Neural crest cell (in vitro differentiated cells): ENCODE measurements around the gene EGLN2. TPM values are rescaled to one million over a fixed set of nuclear protein-coding genes. Genes with fewer than 3 reads are reported as not detected.
A peak's percentile ranks its signal among the peaks of the same experiment; 100 is the strongest.
"Not testable (repeated sequence)": the region's sequence is repeated elsewhere in the genome, so short reads cannot be mapped to it uniquely, and the experiment has no call there.

Source experiments
- DNase-seq: peaks from one replicate; pipeline ENCODE4 v3.0.0; 2021; ENCODE audit warnings: low read depth, mixed read lengths, low spot score
- H3K27ac Mint-ChIP-seq: one replicate; pipeline ENCODE4 v1.8.0; 2021; ENCODE audit warnings: mild to moderate bottlenecking, mixed read lengths; ENCODE audit not compliant: unreplicated experiment
- H3K27me3 Mint-ChIP-seq: 2 replicates; pipeline ENCODE4 v1.8.0; 2021; ENCODE audit warnings: low read depth, mild to moderate bottlenecking, mixed read lengths
- H3K36me3 Mint-ChIP-seq: 2 replicates; pipeline ENCODE4 v1.8.0; 2021; ENCODE audit warnings: low read depth, mild to moderate bottlenecking, mixed read lengths
- H3K4me1 Mint-ChIP-seq: 2 replicates; pipeline ENCODE4 v1.8.0; 2021; ENCODE audit warnings: mixed read lengths
- H3K4me3 Mint-ChIP-seq: one replicate; pipeline ENCODE4 v1.8.0; 2021; ENCODE audit warnings: mild to moderate bottlenecking, mixed read lengths
- H3K9me3 Mint-ChIP-seq: 2 replicates; pipeline ENCODE4 v1.8.0; 2021; ENCODE audit warnings: mixed read lengths
- total RNA-seq: library from RNA; stranded (reverse); gene quantifications from 2 replicates; pipeline ENCODE4 v1.2.1, GENCODE V29; 2021
- TF ChIP-seq, protein P1 (sequence below): fragments of 200-600 bp; sonication (generic); conservative IDR thresholded peaks from 2 replicates; pipeline ENCODE4 v1.5.0; 2021; ENCODE audit warnings: antibody characterized with exemption, mild to moderate bottlenecking

EGLN2 gene
- total RNA-seq, 1 donor from 2014 or later: 113 TPM

DNA sequence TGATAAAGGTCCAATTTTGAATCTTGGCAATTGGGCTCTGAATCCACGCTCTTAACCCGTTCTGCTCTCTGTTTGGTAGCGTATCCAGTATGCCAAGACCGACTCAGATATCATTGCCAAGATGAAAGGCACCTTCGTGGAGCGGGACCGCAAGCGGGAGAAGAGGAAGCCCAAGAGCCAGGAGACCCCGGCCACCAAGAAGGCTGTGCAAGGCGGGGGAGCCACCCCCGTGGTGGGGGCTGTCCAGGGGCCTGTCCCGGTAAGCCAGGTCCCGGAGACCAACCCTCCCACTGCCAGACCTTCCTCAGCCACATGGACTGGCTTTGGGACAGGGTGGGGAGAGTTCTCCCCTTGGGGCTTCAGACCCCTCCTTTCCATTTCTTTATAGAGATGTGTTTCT is 39.6 kb upstream of the EGLN2 start:
- DNase-seq: no peak
- no peak overlapping the region for H3K4me3 Mint-ChIP-seq
- H3K4me1 Mint-ChIP-seq: peaks cover 20% of the 10 kb centered on the region
- H3K36me3 Mint-ChIP-seq: peaks cover 39% of the 10 kb centered on the region
- H3K27ac Mint-ChIP-seq: no peak overlapping the region
- no peaks in the 10 kb centered on the region for H3K27me3 Mint-ChIP-seq
- no peaks in the 10 kb centered on the region for H3K9me3 Mint-ChIP-seq
- TF ChIP-seq, protein P1, sequence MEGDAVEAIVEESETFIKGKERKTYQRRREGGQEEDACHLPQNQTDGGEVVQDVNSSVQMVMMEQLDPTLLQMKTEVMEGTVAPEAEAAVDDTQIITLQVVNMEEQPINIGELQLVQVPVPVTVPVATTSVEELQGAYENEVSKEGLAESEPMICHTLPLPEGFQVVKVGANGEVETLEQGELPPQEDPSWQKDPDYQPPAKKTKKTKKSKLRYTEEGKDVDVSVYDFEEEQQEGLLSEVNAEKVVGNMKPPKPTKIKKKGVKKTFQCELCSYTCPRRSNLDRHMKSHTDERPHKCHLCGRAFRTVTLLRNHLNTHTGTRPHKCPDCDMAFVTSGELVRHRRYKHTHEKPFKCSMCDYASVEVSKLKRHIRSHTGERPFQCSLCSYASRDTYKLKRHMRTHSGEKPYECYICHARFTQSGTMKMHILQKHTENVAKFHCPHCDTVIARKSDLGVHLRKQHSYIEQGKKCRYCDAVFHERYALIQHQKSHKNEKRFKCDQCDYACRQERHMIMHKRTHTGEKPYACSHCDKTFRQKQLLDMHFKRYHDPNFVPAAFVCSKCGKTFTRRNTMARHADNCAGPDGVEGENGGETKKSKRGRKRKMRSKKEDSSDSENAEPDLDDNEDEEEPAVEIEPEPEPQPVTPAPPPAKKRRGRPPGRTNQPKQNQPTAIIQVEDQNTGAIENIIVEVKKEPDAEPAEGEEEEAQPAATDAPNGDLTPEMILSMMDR: no peak

DNA sequence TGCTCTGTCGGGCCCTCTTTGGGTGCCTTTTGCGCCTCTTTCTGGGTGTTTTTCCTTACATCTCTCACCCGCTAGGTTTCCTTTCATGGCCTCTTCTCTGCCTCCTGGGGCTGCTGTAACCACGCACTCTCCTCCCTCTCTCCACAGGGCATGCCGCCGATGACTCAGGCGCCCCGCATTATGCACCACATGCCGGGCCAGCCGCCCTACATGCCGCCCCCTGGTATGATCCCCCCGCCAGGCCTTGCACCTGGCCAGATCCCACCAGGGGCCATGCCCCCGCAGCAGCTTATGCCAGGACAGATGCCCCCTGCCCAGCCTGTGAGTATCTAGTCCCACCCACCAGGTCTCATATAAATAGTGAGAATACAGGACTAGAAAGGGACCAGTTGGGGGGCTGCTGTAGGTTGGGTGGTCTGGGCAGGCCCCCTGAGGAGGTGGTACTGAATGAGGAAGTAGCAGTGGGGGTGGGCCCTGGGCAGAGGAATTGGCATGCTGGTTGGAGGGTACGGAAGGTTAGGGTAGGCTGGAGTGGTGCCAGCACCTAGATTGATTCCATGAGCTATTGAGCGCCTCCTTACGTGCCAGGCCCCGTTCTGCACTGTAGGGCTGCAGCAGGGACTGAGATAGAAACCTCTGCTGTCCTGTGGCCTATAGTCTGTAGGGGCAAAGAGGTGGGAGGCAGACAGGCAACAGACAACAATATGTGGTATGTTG is 36.1 kb upstream of the EGLN2 start:
- Mint-ChIP-seq H3K4me3 (no peak overlapping the region), H3K27ac (no peak overlapping the region), H3K27me3 (no peaks in the 10 kb centered on the region), H3K4me1 (no peaks in the 10 kb centered on the region), H3K36me3 (peaks cover 25% of the 10 kb centered on the region), H3K9me3 (no peaks in the 10 kb centered on the region)
- TF ChIP-seq, protein P1: no peak
- DNase-seq: no peak

DNA sequence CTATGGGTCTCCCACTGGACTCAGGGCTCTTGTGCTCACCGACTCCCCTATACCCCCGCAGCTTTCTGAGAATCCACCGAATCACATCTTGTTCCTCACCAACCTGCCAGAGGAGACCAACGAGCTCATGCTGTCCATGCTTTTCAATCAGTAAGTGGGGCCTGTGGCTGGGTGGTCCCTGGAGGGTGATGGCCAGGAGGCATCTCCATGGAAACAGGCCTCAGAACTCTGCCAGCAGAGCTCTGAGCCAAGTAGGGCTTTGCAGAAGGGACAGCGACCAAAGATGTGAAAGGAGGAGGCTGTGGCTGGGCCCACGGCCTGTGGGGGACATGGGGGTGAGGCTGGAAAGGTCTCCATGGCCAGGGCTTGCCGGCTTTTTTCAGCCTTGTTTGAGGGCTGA is 35.5 kb upstream of the EGLN2 start:
- Mint-ChIP-seq H3K36me3 (peaks cover 23% of the 10 kb centered on the region), H3K4me3 (no peak overlapping the region), H3K27me3 (no peaks in the 10 kb centered on the region), H3K4me1 (no peaks in the 10 kb centered on the region), H3K9me3 (no peaks in the 10 kb centered on the region), H3K27ac (no peak overlapping the region)
- TF ChIP-seq, protein P1: no peak
- DNase-seq: no peak

DNA sequence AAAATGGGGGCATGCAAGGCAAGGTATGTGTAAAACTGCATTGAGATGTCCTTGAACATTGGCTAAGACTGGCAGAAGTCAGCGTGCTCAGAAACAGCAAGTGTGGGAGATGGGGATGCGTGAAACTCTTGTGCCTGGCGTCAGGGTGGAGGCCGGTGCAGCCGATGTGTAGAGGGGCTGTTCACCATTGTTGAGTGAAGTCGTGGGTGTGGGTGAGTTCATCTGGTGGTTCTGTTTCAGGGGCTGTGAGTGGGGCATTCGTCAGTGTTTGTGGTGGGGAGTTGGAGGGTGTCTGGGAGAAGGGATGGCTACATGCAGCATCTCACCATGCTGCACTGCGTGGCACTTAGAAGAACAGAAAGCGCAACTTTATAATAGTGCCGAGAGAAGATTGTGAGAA is 35.0 kb upstream of the EGLN2 start:
- TF ChIP-seq, protein P1: no peak
- Mint-ChIP-seq H3K36me3 (peaks cover 25% of the 10 kb centered on the region), H3K4me3 (no peak overlapping the region), H3K27me3 (no peaks in the 10 kb centered on the region), H3K27ac (peak overlapping the region; percentile 25), H3K4me1 (no peaks in the 10 kb centered on the region), H3K9me3 (no peaks in the 10 kb centered on the region)
- DNase-seq: no peak

- not testable (repeated sequence) for H3K27me3 Mint-ChIP-seq, H3K9me3 Mint-ChIP-seq, H3K4me1 Mint-ChIP-seq, H3K4me3 Mint-ChIP-seq, DNase-seq, H3K27ac Mint-ChIP-seq
- peaks cover 32% of the 10 kb centered on the region for H3K36me3 Mint-ChIP-seq
Measured at GRCh38 chr19:40766385-40766784, 32.6 kb upstream of the EGLN2 start.

GRCh38 chr19:40768869-40769268 is 30.1 kb upstream of the EGLN2 start:
- Mint-ChIP-seq H3K9me3 (peaks cover 3% of the 10 kb centered on the region), H3K36me3 (peaks cover 28% of the 10 kb centered on the region), H3K4me1 (no peaks in the 10 kb centered on the region), H3K27ac (no peak overlapping the region), H3K4me3 (no peak overlapping the region), H3K27me3 (no peaks in the 10 kb centered on the region)
- DNase-seq: no peak
- TF ChIP-seq, protein P1: no peak

DNA sequence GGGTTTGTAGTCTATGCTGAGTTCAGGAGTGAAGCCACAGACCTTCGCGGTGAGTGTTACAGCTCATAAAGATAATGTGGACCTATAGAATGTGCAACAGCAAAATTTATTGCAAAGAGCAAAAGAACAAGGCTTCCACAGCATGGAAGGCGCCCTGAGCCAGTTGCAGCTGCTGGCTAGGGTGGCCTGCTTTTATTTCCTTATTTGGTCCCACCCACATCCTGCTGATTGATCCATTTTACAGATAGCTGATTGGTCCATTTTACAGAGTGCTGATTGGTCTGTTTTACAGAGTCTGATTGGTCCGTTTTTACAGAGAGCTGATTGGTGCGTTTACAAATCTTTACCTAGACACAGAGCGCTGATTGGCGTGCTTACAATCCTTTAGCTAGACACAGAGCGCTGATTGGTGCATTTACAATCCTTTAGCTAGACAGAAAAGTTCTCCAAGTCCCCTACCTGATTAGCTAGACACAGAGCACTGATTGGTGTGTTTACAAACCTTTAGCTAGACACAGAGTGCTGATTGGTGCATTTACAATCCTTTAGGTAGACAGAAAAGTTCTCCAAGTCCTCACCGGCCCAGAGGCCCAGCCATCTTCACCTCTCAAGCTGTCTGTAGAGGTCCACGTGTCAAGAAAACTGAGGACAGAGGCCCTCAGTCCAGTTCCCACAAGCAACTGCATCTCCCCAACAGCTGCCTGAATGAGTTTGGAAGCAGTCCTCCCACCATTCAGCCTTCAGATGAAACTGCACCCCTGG is 27.7 kb upstream of the EGLN2 start:
- H3K9me3 Mint-ChIP-seq, H3K4me3 Mint-ChIP-seq, H3K27ac Mint-ChIP-seq, H3K27me3 Mint-ChIP-seq, DNase-seq: not testable (repeated sequence)
- peaks cover 19% of the 10 kb centered on the region for H3K36me3 Mint-ChIP-seq
- peaks cover 13% of the 10 kb centered on the region for H3K4me1 Mint-ChIP-seq
